Medulla oblongata (tissue), 1 donor: ENCODE results near the gene ARID1B.

ENCODE experiments used
- DNase-seq: peaks from one replicate; pipeline ENCODE4 v3.0.0-alpha.2; 2015; ENCODE audit errors: extremely low spot score

ARID1B gene

DNA sequence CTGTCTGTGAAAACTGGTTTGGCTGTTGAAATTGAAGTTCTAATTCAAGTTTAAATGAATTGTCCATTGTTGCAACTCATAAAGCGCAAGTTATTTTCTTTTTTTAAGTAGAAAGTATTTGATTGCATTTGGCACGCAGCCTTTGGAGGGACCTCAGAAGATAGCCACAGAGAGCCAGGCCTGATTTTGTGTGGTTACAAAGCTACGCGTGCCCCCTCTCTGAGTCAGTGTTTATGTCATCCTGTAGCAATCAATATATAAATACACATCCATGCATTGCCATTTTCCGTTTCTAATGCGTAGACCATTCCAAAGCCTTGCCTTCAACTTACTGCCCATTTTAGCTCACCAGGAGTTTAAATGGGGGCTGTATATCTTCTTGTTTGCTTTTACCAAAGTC, 372.9 kb downstream of the ARID1B start:
- no peak for DNase-seq

- no peak for DNase-seq
Observed at GRCh38 chr6:157151029-157151428, 373.9 kb downstream of the ARID1B start.

- DNase-seq = no peak
Observed at GRCh38 chr6:157151989-157152388, 374.8 kb downstream of the ARID1B start.

- no peak for DNase-seq
Observed at GRCh38 chr6:157152556-157152955, 375.4 kb downstream of the ARID1B start.

- DNase-seq = no peak
Observed at GRCh38 chr6:157155804-157156203, 378.6 kb downstream of the ARID1B start.

DNA sequence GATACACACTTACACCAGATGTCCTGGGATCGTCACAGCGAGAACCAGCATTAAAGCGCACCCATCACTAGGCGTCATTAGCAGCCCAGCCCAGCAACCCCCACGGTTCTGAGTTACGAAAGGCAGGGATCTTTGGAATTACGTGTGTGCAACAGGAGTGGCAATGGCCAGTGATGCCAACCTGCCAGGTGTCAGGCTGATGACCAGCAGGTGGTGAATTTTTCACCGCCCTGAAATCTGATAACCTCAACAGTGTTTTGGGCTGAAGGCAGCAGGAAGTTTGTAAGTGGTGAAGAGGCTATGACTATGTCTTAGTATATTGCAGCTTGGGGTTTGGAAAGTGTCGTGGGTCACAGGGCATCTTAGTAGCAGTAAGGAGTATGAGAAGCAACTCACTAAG, 380.1 kb downstream of the ARID1B start:
- no peak for DNase-seq

GRCh38 chr6:157158456-157158855, 381.3 kb downstream of the ARID1B start:
- no peak for DNase-seq

GRCh38 chr6:157158897-157159296, 381.7 kb downstream of the ARID1B start:
- DNase-seq = no peak

DNA sequence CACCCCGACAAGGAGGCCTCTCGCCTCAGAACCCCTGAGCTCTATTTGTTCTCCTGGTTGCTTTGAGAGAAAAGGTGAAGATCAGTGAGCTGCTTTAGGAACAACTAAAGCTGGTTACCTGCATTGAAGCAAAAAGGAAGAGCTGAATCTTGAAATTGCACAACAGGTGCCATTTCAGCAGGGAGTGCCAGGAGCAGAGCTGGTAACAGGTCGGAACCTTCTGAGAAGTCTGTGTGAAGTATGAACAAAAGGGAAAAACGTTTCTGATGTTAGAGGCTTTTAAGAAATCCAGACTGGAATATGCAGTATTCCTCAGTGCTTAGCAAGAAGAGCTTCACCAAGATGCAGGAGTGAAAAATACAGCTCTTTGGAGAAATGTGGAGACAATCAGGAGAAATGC, 382.2 kb downstream of the ARID1B start:
- no peak for DNase-seq

DNA sequence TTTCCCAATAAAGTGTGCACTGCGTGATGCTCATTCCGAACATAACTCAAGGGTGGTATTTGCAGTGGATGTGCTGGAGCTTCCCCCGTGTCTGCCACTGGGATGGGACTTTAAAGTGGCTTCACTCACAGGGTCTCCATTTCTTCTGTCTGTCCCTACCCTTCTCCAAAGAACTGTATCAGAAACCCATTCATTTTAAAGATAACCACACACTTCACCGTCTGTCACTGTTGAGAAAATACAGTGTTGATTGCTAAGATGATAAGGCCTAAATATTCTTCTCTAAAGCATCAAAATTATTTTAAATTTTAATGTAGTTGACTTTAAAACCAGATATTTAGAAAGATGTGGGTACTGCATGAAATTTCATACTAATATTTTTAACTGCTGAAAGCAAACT, 384.7 kb downstream of the ARID1B start:
- DNase-seq = no peak

DNA sequence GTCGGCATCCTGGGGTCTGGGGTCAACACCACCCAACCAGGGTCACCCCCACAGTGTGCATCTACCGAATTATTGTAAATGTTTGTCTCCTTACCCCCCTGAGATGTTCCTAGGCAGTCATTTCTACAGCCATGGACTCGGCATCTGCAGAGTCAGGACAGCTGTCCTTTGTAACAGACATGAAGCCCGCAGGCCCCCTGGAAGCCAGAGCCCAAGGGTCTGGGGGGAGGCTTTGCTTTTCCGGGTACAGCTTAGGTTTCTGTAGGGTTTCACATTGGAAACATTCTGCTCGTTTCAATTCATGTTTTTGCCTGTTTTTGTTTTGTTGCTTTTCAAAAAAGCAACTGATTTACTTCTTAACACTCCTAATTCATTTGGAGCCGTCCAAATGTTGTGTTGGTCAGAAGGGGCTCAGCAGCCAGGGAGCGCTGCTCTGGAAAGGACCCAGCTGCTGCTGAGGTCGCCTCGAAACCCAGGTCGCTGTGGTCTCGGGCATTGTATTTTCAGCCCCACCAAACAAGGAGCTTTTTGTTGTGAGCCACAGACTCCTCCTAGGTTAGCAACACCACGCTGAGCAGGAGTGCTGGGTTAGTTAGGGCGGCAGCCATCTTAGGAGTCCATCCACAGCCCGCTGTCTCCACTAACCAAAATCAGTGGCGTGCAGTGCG, 385.7 kb downstream of the ARID1B start:
- peak; percentile 49 for DNase-seq

DNA sequence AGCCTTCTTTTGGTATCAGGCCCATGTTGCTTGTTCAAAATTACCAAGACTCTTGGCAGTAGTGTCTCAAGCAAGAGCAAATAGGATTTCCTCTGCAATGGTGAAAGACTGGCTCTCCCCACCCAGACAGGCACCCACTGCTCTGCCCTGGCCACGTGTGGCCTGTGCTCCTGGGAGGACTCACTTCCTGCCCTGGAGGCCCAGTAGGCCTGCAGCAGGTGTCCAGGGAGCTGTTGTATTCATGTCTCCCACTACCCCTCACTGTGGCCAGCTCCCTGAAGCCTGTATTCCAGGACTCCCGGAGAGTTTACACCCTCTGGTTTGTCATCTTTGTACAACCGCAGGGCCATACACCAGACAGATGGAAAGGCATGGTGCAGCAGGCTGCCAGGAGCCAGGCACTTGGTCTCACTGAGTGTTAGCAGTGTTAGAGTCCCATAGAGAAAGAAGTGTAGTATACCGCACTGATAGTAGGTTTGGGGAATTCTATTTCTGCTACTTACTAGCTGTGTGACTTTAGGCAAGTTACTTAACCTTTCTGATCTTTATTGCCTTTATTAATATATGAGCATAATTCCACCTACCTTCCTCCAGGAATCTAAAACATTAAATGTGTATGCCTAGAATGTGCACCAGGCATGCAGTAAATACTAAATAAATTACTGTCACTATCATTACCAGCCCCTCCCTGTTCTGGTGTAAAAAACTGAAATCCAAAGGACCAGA, 386.4 kb downstream of the ARID1B start:
- DNase-seq = no peak

- DNase-seq = no peak
Observed at GRCh38 chr6:157164972-157165371, 387.8 kb downstream of the ARID1B start.

GRCh38 chr6:157166784-157167183, 389.6 kb downstream of the ARID1B start:
- no peak for DNase-seq

- no peak for DNase-seq
Observed at GRCh38 chr6:157167837-157168236, 390.7 kb downstream of the ARID1B start.

GRCh38 chr6:157168471-157168870, 391.3 kb downstream of the ARID1B start:
- DNase-seq = no peak

DNA sequence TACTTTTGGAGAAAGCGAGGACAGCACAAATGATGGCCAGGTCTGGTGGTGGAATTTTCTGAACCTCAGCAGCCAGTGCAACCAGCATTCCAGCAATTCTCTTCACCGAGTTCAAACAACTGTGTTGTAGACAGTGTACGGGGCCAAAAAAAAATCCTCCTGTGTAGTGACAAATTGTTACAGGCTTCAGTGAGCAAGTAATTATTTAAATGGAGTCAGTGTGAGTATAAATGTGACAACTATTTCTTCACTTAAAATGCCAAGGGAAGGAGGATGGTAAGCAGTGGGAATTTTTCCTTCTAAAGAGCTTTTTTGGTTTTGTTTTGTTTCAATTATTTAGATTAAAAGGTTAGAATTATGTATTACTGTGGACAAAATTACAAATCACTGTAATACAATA, 392.0 kb downstream of the ARID1B start:
- no peak for DNase-seq

DNA sequence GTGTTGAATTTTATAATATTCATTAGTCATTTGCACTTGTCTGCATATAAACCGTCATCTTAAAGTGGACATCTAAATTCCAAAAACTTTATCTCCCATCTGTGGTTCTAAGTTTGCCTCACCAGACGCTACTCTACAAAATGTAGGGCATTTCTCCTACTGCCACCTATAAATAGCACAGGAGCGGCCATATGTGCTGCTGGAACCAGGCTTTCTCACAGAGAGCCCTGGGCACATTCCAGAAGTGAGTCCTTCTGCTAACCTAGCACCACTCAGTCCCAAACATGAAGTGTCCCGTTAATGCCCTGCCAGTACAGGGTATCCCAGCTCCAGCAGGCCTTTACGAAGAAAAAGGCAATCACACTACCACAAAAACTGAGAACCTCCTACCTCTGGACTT, 392.5 kb downstream of the ARID1B start:
- no peak for DNase-seq

DNA sequence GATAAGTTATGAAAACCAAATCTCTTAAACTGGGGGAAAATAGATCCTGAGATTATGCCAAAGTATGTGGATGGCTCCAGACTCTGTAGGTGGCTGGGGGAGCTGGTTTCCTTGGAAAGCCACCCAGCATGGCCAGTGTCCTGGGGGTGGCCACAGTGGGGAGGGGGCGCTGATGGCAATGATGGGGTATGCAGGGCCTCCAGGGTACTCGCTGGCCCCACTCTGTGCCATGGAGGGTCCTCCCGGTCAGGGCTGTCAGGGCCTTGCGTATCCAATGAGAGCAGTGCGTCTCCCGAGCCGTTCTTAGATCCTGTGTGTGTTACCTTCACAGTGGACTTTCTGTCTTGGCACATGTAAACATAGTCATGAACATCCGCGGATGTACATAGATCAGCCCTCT, 393.4 kb downstream of the ARID1B start:
- no peak for DNase-seq

- DNase-seq = no peak
Observed at GRCh38 chr6:157171801-157172200, 394.6 kb downstream of the ARID1B start.

DNA sequence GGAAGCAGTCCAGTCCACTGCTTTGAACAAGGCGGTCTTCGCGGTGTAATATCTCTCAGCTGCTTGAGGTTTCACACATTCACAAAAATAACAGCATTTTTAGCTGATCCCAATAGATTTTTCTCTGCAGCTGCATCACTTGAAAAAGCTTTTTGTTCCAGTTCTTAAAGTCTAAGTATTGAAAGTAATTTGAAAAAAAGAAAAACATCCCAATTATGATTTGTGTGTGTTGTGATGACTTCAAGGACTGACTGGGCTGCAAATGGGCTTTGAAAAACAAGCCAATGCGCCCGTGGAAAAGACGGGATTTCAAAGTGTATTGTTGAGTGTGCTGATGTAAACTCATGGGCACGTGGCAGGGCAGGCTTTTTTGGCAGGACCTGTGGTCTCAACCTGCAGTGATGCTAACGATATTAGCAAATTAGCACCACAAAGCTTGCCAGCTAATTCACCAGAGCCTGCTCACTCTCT, 395.1 kb downstream of the ARID1B start:
- DNase-seq = no peak

- DNase-seq = no peak
Observed at GRCh38 chr6:157172830-157173536, 395.8 kb downstream of the ARID1B start.

- no peak for DNase-seq
Observed at GRCh38 chr6:157173776-157174175, 396.6 kb downstream of the ARID1B start.
